ENCODE data around the gene CELF5. TPM values are rescaled to one million over a fixed set of nuclear protein-coding genes. Genes with fewer than 3 reads are reported as not detected.

The CELF5 gene
- total RNA-seq, 1 experiment from 2014 or later = 0.48 TPM

DNA sequence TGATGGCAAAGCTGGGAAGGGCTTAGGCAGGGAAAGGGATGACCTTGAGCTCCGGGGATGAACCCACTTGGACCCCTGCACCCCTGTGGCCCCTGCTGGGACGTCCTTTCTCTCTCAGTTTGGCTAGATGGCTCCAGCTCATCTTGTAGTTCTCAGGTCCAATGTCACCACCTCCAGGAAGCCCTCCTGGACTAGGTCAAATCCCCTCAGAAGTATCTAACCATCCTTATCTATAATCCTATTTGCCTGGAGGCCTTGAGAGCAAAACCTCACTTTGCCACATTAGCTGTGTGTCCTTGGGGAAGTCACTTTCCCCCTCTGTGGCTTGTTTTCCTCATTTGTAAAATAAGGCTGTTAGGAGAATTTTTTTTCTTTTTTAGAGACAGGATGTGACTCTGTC lies 99.2 kb downstream of the CELF5 start:
- ChIA-PET CTCF (no interaction called here), POLR2A (ENCODE audit: unreplicated experiment) (no interaction called here)
- peaks cover 4% of the 10 kb centered on the region; the same call in 1 of the 2 replicates for H3F3A ChIP-seq (ENCODE audit: insufficient read depth, low read depth)
- no peaks in the 10 kb centered on the region for H4K20me1 ChIP-seq (ENCODE audit: insufficient read depth)
- TF ChIP-seq EZH2 (IDR thresholded peaks at IDR 0.05; ENCODE audit: low read depth) = no peak
- TF ChIP-seq, protein P1, sequence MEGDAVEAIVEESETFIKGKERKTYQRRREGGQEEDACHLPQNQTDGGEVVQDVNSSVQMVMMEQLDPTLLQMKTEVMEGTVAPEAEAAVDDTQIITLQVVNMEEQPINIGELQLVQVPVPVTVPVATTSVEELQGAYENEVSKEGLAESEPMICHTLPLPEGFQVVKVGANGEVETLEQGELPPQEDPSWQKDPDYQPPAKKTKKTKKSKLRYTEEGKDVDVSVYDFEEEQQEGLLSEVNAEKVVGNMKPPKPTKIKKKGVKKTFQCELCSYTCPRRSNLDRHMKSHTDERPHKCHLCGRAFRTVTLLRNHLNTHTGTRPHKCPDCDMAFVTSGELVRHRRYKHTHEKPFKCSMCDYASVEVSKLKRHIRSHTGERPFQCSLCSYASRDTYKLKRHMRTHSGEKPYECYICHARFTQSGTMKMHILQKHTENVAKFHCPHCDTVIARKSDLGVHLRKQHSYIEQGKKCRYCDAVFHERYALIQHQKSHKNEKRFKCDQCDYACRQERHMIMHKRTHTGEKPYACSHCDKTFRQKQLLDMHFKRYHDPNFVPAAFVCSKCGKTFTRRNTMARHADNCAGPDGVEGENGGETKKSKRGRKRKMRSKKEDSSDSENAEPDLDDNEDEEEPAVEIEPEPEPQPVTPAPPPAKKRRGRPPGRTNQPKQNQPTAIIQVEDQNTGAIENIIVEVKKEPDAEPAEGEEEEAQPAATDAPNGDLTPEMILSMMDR (conservative IDR thresholded peaks at IDR 0.05) = no peak
- intact Hi-C loops (cut with micrococcal nuclease; ENCODE audit: unreplicated experiment) = loop anchor here (10.0 kb wide), 1 partner anchor 881 kb away; no protein-coding TSS in a partner anchor
- no peak overlapping the region for H3K27ac ChIP-seq
- H3K79me2 ChIP-seq (ENCODE audit: low read depth) = no peaks in the 10 kb centered on the region
- no peak overlapping the region for H3K4me3 ChIP-seq
- H3K9me2 ChIP-seq (ENCODE audit: insufficient read depth) = no peaks in the 10 kb centered on the region
- H3K9me3 ChIP-seq (ENCODE audit: insufficient read depth, low read depth) = no peaks in the 10 kb centered on the region
- no peaks in the 10 kb centered on the region for H3K36me3 ChIP-seq (ENCODE audit: low read depth)
- H3K4me2 ChIP-seq = no peak overlapping the region
- DNase-seq = no peak
- no peaks in the 10 kb centered on the region for H3K4me1 ChIP-seq (replicated peaks; ENCODE audit: insufficient read depth)
- no TSS peak for BruUV-seq (replicated peaks)
- H3K27me3 ChIP-seq (ENCODE audit: insufficient read depth, low read depth) = no peaks in the 10 kb centered on the region
- no peak overlapping the region for H2AFZ ChIP-seq

DNA sequence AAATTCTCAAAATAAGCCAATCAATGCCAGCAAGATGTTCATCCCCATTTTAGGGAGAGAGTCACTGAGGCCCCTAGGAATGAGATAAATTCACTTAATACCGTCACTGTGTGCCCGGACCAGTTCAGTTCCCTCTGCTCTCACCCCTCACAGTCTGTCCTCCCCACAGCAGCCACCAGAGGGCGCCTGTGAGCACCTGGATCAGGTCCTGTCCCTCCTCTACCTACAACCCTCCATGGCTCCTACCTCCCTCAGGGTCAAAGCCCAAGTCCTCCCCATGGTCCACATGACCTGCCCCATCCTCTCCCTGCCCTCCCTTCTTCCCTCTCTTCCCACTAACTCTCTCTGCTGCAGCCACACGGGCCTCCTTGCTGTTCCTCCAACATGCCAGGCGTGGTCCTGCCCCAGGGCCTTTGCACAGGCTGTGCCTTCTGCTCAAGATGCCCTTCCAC lies 100.0 kb downstream of the CELF5 start:
- H3K9me3 ChIP-seq (ENCODE audit: insufficient read depth, low read depth) = no peaks in the 10 kb centered on the region
- no peaks in the 10 kb centered on the region for H3K27me3 ChIP-seq (ENCODE audit: insufficient read depth, low read depth)
- no peak overlapping the region for H3K4me3 ChIP-seq
- no peaks in the 10 kb centered on the region for H3K4me1 ChIP-seq (replicated peaks; ENCODE audit: insufficient read depth)
- H4K20me1 ChIP-seq (ENCODE audit: insufficient read depth) = no peaks in the 10 kb centered on the region
- POLR2A ChIA-PET (ENCODE audit: unreplicated experiment) = no interaction called here
- H3K4me2 ChIP-seq = no peak overlapping the region
- no peaks in the 10 kb centered on the region for H3K9me2 ChIP-seq (ENCODE audit: insufficient read depth)
- no peak overlapping the region for H3K27ac ChIP-seq
- intact Hi-C loops (cut with micrococcal nuclease; ENCODE audit: unreplicated experiment) = loop anchor here (10.0 kb wide), 1 partner anchor 880 kb away; no protein-coding TSS in a partner anchor
- H3K79me2 ChIP-seq (ENCODE audit: low read depth) = no peaks in the 10 kb centered on the region
- no peaks in the 10 kb centered on the region for H3F3A ChIP-seq (ENCODE audit: insufficient read depth, low read depth)
- no peak overlapping the region for H2AFZ ChIP-seq
- peak in 1 of 2 experiments; percentile 46 for DNase-seq
- CTCF ChIA-PET = no interaction called here
- TF ChIP-seq EZH2 (IDR thresholded peaks at IDR 0.05; ENCODE audit: low read depth) = no peak
- TF ChIP-seq, protein P1 (conservative IDR thresholded peaks at IDR 0.05) = peak; percentile 81
- H3K36me3 ChIP-seq (ENCODE audit: low read depth) = no peaks in the 10 kb centered on the region
- BruUV-seq (replicated peaks) = no TSS peak

DNA sequence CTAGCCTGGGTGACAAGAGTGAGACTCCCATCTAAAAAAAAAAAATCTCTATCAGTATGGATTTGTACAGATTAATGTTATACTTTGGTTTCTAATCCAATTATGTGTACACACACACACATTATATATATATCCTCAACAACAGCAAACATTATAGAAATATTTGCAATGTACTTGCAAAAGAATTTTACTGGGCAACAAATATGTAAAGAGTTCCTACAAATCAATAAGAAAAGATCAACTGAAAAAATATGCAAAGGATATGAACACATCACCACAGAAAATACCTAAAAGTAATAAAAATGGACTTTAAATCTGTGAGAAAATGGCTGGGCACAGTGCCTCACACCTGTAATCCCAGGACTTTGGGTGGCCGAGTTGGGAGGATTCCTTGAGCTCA lies 101.0 kb downstream of the CELF5 start:
- no peak overlapping the region for H3K27ac ChIP-seq
- TF ChIP-seq EZH2 (IDR thresholded peaks at IDR 0.05; ENCODE audit: low read depth) = no peak
- TF ChIP-seq, protein P1 (conservative IDR thresholded peaks at IDR 0.05) = no peak
- H3K27me3 ChIP-seq (ENCODE audit: insufficient read depth, low read depth) = no peaks in the 10 kb centered on the region
- no peaks in the 10 kb centered on the region for H4K20me1 ChIP-seq (ENCODE audit: insufficient read depth)
- no peaks in the 10 kb centered on the region for H3K36me3 ChIP-seq (ENCODE audit: low read depth)
- no peaks in the 10 kb centered on the region for H3K9me2 ChIP-seq (ENCODE audit: insufficient read depth)
- ChIA-PET CTCF (no interaction called here), POLR2A (ENCODE audit: unreplicated experiment) (no interaction called here)
- H3K4me1 ChIP-seq (replicated peaks; ENCODE audit: insufficient read depth) = no peaks in the 10 kb centered on the region
- intact Hi-C loops (cut with micrococcal nuclease; ENCODE audit: unreplicated experiment) = loop anchor here (10.0 kb wide), 1 partner anchor 879 kb away; no protein-coding TSS in a partner anchor
- no peak overlapping the region for H3K4me2 ChIP-seq
- H3F3A ChIP-seq (ENCODE audit: insufficient read depth, low read depth) = no peaks in the 10 kb centered on the region
- no peaks in the 10 kb centered on the region for H3K79me2 ChIP-seq (ENCODE audit: low read depth)
- H3K9me3 ChIP-seq (ENCODE audit: insufficient read depth, low read depth) = no peaks in the 10 kb centered on the region
- DNase-seq = no peak
- BruUV-seq (replicated peaks) = no TSS peak
- H3K4me3 ChIP-seq = no peak overlapping the region
- H2AFZ ChIP-seq = no peak overlapping the region

All from PC-9 (cell line).